ENCODE data around the gene MPZL1. TPM values are rescaled to one million over a fixed set of nuclear protein-coding genes. Genes with fewer than 3 reads are reported as not detected.

MPZL1 gene
- total RNA-seq, 1 experiment from 2014 or later: 71.7 TPM

DNA sequence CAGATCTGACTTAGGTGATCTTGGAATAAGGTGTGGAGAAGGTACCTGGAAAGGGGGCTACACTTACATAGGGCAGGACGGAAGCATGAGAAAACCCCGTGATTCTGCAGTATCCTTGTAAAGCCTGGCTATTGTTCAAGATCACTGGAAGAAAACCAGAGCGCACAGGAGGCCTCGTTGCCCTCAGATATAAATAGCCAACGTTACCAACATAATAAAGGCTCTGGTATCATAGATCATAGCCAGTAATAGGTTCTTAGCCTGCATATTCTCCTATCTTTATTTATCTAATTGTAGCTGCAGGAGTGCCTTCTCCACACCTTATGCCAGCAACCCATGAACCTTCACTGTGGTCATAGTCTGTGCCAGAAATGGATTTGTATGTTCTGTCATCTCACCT, 35.9 kb upstream of the MPZL1 start:
- CTCF ChIA-PET: interaction anchor here (1.0 to 3.7 kb wide), 4 partner anchors 20 to 196 kb away, joined by 3 to 54 read pairs (median 24); no protein-coding TSS in a partner anchor
- TF ChIP-seq OVOL2 (CRISPR knock-in tag; IDR thresholded peaks at IDR 0.05; ENCODE audit: borderline replicate concordance) (no peak), TP53 (CRISPR knock-in tag; IDR thresholded peaks at IDR 0.05) (no peak), GABPB1 (CRISPR knock-in tag; IDR thresholded peaks at IDR 0.05) (no peak), ZNF671 (CRISPR knock-in tag; IDR thresholded peaks at IDR 0.05) (no peak), CBFB (CRISPR knock-in tag; IDR thresholded peaks at IDR 0.05; ENCODE audit: low read depth) (no peak), ZNF121 (CRISPR knock-in tag; IDR thresholded peaks at IDR 0.05) (no peak), TEAD1 (CRISPR knock-in tag; IDR thresholded peaks at IDR 0.05) (no peak), SOX15 (CRISPR knock-in tag; IDR thresholded peaks at IDR 0.05) (no peak), JUN (CRISPR knock-in tag; IDR thresholded peaks at IDR 0.05) (no peak), ZNF317 (CRISPR knock-in tag; IDR thresholded peaks at IDR 0.05; ENCODE audit: borderline replicate concordance, low read depth) (no peak), IRF2 (CRISPR knock-in tag; IDR thresholded peaks at IDR 0.05; ENCODE audit: borderline replicate concordance, low read depth) (no peak), FOXK1 (CRISPR knock-in tag; IDR thresholded peaks at IDR 0.05) (no peak)
- TF ChIP-seq, protein P1, sequence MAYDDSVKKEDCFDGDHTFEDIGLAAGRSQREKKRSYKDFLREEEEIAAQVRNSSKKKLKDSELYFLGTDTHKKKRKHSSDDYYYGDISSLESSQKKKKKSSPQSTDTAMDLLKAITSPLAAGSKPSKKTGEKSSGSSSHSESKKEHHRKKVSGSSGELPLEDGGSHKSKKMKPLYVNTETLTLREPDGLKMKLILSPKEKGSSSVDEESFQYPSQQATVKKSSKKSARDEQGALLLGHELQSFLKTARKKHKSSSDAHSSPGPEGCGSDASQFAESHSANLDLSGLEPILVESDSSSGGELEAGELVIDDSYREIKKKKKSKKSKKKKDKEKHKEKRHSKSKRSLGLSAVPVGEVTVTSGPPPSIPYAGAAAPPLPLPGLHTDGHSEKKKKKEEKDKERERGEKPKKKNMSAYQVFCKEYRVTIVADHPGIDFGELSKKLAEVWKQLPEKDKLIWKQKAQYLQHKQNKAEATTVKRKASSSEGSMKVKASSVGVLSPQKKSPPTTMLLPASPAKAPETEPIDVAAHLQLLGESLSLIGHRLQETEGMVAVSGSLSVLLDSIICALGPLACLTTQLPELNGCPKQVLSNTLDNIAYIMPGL (CRISPR knock-in tag; IDR thresholded peaks at IDR 0.05): no peak
- TF ChIP-seq, protein P2, sequence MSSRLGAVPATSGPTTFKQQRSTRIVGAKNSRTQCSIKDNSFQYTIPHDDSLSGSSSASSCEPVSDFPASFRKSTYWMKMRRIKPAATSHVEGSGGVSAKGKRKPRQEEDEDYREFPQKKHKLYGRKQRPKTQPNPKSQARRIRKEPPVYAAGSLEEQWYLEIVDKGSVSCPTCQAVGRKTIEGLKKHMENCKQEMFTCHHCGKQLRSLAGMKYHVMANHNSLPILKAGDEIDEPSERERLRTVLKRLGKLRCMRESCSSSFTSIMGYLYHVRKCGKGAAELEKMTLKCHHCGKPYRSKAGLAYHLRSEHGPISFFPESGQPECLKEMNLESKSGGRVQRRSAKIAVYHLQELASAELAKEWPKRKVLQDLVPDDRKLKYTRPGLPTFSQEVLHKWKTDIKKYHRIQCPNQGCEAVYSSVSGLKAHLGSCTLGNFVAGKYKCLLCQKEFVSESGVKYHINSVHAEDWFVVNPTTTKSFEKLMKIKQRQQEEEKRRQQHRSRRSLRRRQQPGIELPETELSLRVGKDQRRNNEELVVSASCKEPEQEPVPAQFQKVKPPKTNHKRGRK (CRISPR knock-in tag; IDR thresholded peaks at IDR 0.05; ENCODE audit: borderline replicate concordance): no peak
- TF ChIP-seq, protein P3, sequence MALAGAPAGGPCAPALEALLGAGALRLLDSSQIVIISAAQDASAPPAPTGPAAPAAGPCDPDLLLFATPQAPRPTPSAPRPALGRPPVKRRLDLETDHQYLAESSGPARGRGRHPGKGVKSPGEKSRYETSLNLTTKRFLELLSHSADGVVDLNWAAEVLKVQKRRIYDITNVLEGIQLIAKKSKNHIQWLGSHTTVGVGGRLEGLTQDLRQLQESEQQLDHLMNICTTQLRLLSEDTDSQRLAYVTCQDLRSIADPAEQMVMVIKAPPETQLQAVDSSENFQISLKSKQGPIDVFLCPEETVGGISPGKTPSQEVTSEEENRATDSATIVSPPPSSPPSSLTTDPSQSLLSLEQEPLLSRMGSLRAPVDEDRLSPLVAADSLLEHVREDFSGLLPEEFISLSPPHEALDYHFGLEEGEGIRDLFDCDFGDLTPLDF (CRISPR knock-in tag; IDR thresholded peaks at IDR 0.05): no peak
- TF ChIP-seq, protein P4, sequence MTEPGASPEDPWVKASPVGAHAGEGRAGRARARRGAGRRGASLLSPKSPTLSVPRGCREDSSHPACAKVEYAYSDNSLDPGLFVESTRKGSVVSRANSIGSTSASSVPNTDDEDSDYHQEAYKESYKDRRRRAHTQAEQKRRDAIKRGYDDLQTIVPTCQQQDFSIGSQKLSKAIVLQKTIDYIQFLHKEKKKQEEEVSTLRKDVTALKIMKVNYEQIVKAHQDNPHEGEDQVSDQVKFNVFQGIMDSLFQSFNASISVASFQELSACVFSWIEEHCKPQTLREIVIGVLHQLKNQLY (CRISPR knock-in tag; IDR thresholded peaks at IDR 0.05): no peak
- TF ChIP-seq, protein P5, sequence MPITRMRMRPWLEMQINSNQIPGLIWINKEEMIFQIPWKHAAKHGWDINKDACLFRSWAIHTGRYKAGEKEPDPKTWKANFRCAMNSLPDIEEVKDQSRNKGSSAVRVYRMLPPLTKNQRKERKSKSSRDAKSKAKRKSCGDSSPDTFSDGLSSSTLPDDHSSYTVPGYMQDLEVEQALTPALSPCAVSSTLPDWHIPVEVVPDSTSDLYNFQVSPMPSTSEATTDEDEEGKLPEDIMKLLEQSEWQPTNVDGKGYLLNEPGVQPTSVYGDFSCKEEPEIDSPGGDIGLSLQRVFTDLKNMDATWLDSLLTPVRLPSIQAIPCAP (CRISPR knock-in tag; IDR thresholded peaks at IDR 0.05): no peak
- TF ChIP-seq, protein P6, sequence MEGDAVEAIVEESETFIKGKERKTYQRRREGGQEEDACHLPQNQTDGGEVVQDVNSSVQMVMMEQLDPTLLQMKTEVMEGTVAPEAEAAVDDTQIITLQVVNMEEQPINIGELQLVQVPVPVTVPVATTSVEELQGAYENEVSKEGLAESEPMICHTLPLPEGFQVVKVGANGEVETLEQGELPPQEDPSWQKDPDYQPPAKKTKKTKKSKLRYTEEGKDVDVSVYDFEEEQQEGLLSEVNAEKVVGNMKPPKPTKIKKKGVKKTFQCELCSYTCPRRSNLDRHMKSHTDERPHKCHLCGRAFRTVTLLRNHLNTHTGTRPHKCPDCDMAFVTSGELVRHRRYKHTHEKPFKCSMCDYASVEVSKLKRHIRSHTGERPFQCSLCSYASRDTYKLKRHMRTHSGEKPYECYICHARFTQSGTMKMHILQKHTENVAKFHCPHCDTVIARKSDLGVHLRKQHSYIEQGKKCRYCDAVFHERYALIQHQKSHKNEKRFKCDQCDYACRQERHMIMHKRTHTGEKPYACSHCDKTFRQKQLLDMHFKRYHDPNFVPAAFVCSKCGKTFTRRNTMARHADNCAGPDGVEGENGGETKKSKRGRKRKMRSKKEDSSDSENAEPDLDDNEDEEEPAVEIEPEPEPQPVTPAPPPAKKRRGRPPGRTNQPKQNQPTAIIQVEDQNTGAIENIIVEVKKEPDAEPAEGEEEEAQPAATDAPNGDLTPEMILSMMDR (IDR thresholded peaks at IDR 0.05): no peak
- TF ChIP-seq, protein P7, sequence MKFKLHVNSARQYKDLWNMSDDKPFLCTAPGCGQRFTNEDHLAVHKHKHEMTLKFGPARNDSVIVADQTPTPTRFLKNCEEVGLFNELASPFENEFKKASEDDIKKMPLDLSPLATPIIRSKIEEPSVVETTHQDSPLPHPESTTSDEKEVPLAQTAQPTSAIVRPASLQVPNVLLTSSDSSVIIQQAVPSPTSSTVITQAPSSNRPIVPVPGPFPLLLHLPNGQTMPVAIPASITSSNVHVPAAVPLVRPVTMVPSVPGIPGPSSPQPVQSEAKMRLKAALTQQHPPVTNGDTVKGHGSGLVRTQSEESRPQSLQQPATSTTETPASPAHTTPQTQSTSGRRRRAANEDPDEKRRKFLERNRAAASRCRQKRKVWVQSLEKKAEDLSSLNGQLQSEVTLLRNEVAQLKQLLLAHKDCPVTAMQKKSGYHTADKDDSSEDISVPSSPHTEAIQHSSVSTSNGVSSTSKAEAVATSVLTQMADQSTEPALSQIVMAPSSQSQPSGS (CRISPR knock-in tag; IDR thresholded peaks at IDR 0.05; ENCODE audit: borderline replicate concordance, low read depth): no peak
- ATAC-seq (no peak), DNase-seq (ENCODE audit: low spot score) (no peak)
- no peak overlapping the region for H3K27ac Mint-ChIP-seq
- H3K9me3 Mint-ChIP-seq: no peaks in the 10 kb centered on the region
- POLR2A ChIA-PET: no interaction called here
- no peaks in the 10 kb centered on the region for H3K27me3 Mint-ChIP-seq (ENCODE audit: low read depth)
- H3K4me3 Mint-ChIP-seq: no peak overlapping the region
- H3K4me1 Mint-ChIP-seq: peaks cover 39% of the 10 kb centered on the region
- no peaks in the 10 kb centered on the region for H3K36me3 Mint-ChIP-seq

All from WTC11 (cell line).